Endometrial microvascular endothelial cells (primary cell): ENCODE measurements around the gene CENPL. TPM values are rescaled to one million over a fixed set of nuclear protein-coding genes. Genes with fewer than 3 reads are reported as not detected.
"Not testable (repeated sequence)": the region's sequence is repeated elsewhere in the genome, so short reads cannot be mapped to it uniquely, and the experiment has no call there.

Experiments
- in situ Hi-C: cut with HindIII; loops from 2 replicates; pipeline ENCODE4 v1.10.0; 2017; ENCODE audit warnings: low sequenced_read_pairs, low pct_unique_long_range_greater_than_20kb; ENCODE audit errors: inconsistent ontology term
- total RNA-seq: library from RNA; depleted of rRNA; stranded (reverse); fragments of >200 nt; gene quantifications from one replicate; pipeline ENCODE4 v1.2.3, GENCODE V29; 2015; ENCODE audit errors: inconsistent ontology term

Gene CENPL
- 19.7 TPM for total RNA-seq

- in situ Hi-C loops = no loop called here
Observed at GRCh38 chr1:173824315-173825081, at the start of gene CENPL, which contains the start of gene DARS2. CENPL (minus strand) TSS chr1:173824883; CDS start chr1:173811299, 13,584 bp downstream. DARS2 (plus strand) TSS chr1:173824673; CDS start chr1:173825230, 557 bp downstream.

- in situ Hi-C loops = no loop called here
Observed at GRCh38 chr1:173871500-173871899, 46.8 kb upstream of the CENPL start.

GRCh38 chr1:173871091-173871490 lies 46.4 kb upstream of the CENPL start:
- in situ Hi-C loops = no loop called here

- in situ Hi-C loops = no loop called here
Observed at GRCh38 chr1:173870252-173871075, 45.8 kb upstream of the CENPL start.

GRCh38 chr1:173869021-173869359 lies 44.3 kb upstream of the CENPL start:
- in situ Hi-C loops = no loop called here

- in situ Hi-C loops = no loop called here
Observed at GRCh38 chr1:173868266-173869020, 43.8 kb upstream of the CENPL start, which contains the start of gene ZBTB37. ZBTB37 (plus strand) TSS chr1:173868380; CDS start chr1:173870226, 1,846 bp downstream.

GRCh38 chr1:173867753-173868265 lies 43.1 kb upstream of the CENPL start, which contains the start of gene GAS5:
GAS5 (minus strand) TSS chr1:173867989.
- in situ Hi-C loops = no loop called here

GRCh38 chr1:173867141-173867752 lies 42.6 kb upstream of the CENPL start:
- in situ Hi-C loops = no loop called here

- in situ Hi-C loops = no loop called here
Observed at GRCh38 chr1:173866413-173867115, 41.9 kb upstream of the CENPL start.

- in situ Hi-C loops = no loop called here
Observed at GRCh38 chr1:173865468-173866164, 40.9 kb upstream of the CENPL start.

- in situ Hi-C loops = no loop called here
Observed at GRCh38 chr1:173864179-173864867, 39.6 kb upstream of the CENPL start.

GRCh38 chr1:173863224-173864161 lies 38.8 kb upstream of the CENPL start:
- in situ Hi-C loops = no loop called here

GRCh38 chr1:173862769-173863223 lies 38.1 kb upstream of the CENPL start:
- in situ Hi-C loops = no loop called here

GRCh38 chr1:173862146-173862768 lies 37.6 kb upstream of the CENPL start:
- in situ Hi-C loops = not testable (repeated sequence)

GRCh38 chr1:173861731-173862145 lies 37.1 kb upstream of the CENPL start:
- in situ Hi-C loops = no loop called here
